ENCODE measurements around the gene LAMA1.

Gene LAMA1

GRCh38 chr18:7023063-7023580 is 94.5 kb downstream of the LAMA1 start:
- Histone ChIP-seq H3K36me3 (ENCODE audit: insufficient read depth, low read length) (peaks cover 68% of the 10 kb centered on the region), H3K9me3 (ENCODE audit: low read length) (no peaks in the 10 kb centered on the region), H3K4me3 (ENCODE audit: low read length) (no peak overlapping the region), H3K4me1 (ENCODE audit: insufficient read depth, low read length) (no peaks in the 10 kb centered on the region), H3K27me3 (ENCODE audit: insufficient read depth, low read length) (no peaks in the 10 kb centered on the region), H2AFZ (ENCODE audit: low read depth, low read length) (no peak overlapping the region)

DNA sequence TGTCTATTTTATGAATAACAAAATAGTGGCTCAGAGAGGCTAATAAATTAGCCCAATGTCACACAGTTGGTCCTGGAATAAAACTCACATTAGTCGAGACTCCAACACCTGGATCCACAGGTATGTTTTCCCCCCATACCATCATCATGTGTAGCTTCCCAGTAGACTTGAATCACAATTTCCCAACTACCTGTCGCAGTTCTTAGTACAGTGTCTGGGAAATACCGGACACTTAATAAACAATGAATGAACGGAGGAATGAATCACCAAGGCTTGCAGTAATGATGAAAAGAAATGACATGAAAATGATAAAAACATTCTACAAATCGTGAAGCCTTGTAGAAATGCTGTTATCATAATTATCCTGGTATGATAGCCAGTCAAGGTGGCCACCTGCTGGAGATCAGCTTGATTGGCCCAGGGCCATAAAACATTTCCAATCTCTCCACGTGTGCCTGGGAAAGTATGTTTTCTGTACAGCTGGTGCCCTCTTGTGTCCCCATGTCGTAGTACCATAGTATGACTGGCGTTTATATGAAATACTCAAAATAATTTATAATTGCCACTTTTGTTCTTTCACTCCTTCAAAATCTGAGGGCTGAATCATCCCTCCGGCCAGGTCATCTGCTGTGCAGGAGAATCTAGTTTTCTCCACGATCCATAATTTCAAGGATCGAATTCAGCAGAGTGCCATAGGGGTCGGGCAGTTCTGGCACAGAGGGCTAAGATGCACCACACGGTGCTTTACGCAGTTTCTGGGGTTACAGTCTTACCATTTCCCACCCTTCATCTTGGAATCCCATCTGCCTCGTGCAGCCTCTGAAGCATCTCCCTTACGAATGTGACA is 95.4 kb downstream of the LAMA1 start:
- Histone ChIP-seq H3K9me3 (ENCODE audit: low read length) (no peaks in the 10 kb centered on the region), H3K4me3 (ENCODE audit: low read length) (no peak overlapping the region), H3K36me3 (ENCODE audit: insufficient read depth, low read length) (peaks cover 70% of the 10 kb centered on the region), H2AFZ (ENCODE audit: low read depth, low read length) (no peak overlapping the region), H3K4me1 (ENCODE audit: insufficient read depth, low read length) (no peaks in the 10 kb centered on the region), H3K27me3 (ENCODE audit: insufficient read depth, low read length) (no peaks in the 10 kb centered on the region)

DNA sequence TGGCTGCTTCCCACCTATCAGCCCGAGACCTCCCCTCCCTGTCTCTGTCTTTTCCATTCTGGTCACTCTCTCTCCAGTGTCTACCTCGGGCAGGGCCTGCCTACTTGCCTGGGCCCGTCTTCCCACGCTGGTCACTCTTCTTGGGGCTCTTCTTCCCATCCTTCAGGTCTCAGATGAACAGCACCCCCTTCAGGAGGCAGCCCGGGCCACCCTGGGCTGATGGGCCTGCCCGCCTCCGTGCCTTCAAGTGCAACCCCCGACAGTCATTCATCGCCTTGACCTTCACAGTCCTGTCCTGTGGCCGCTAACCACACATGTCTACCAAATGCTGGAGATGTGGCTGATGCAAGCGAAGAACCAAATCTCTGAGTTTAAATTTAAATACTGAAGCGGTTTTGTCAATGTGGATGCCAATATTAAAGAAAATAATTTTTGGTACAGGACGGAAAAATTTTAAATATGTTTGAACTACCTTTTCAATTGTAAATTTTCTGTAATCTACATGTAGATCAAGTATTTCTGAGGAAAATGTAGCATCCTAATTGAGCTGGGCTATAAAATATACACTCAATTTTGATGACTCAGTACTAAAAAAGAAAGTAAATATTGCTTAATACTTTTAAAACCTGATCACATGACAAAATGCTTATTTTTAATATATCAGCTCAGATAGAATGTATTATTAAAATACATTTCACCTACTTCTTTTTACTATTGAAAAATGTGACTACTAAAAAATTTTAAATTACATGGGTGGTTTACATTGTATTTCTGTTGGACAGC is 96.4 kb downstream of the LAMA1 start:
- no peak overlapping the region for H2AFZ ChIP-seq (ENCODE audit: low read depth, low read length)
- H3K9me3 ChIP-seq (ENCODE audit: low read length): no peaks in the 10 kb centered on the region
- no peaks in the 10 kb centered on the region for H3K4me1 ChIP-seq (ENCODE audit: insufficient read depth, low read length)
- no peaks in the 10 kb centered on the region for H3K27me3 ChIP-seq (ENCODE audit: insufficient read depth, low read length)
- H3K36me3 ChIP-seq (ENCODE audit: insufficient read depth, low read length): peaks cover 75% of the 10 kb centered on the region
- H3K4me3 ChIP-seq (ENCODE audit: low read length): no peak overlapping the region

GRCh38 chr18:7017013-7017412 is 100.6 kb downstream of the LAMA1 start:
- no peaks in the 10 kb centered on the region for H3K4me1 ChIP-seq (ENCODE audit: insufficient read depth, low read length)
- no peaks in the 10 kb centered on the region for H3K9me3 ChIP-seq (ENCODE audit: low read length)
- H2AFZ ChIP-seq (ENCODE audit: low read depth, low read length): no peak overlapping the region
- H3K27me3 ChIP-seq (ENCODE audit: insufficient read depth, low read length): no peaks in the 10 kb centered on the region
- no peak overlapping the region for H3K4me3 ChIP-seq (ENCODE audit: low read length)
- H3K36me3 ChIP-seq (ENCODE audit: insufficient read depth, low read length): peaks cover 69% of the 10 kb centered on the region

GRCh38 chr18:7011142-7011541 is 106.5 kb downstream of the LAMA1 start:
- H3K36me3 ChIP-seq (ENCODE audit: insufficient read depth, low read length): peaks cover 86% of the 10 kb centered on the region
- H3K27me3 ChIP-seq (ENCODE audit: insufficient read depth, low read length): no peaks in the 10 kb centered on the region
- no peak overlapping the region for H2AFZ ChIP-seq (ENCODE audit: low read depth, low read length)

DNA sequence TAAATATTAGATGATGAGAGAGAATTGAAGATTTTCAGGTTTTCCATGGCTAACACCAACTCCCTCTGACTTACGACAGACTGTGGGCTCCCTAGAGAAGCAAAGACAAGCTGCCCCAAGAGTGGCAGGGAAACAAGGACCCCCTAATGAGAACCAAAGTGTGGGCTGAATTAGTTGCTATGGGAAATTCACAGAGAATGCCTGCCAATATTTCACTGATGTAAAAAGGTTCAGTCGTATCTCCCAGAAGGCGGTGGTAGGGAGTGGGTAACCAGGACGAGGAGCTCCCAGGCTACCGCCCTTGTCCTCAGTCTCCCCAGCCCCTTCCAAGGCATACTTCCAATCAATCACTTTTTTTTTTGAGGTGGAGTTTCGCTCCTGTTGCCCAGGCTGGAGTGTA is 113.6 kb downstream of the LAMA1 start:
- Histone ChIP-seq H2AFZ (ENCODE audit: low read depth, low read length) (no peak overlapping the region), H3K36me3 (ENCODE audit: insufficient read depth, low read length) (peaks cover 56% of the 10 kb centered on the region), H3K9me3 (ENCODE audit: low read length) (no peaks in the 10 kb centered on the region), H3K27me3 (ENCODE audit: insufficient read depth, low read length) (no peaks in the 10 kb centered on the region), H3K4me1 (ENCODE audit: insufficient read depth, low read length) (peaks cover 10% of the 10 kb centered on the region), H3K4me3 (ENCODE audit: low read length) (no peak overlapping the region)

More at GRCh38 chr18:7011142-7011541, 106.5 kb downstream of the LAMA1 start:
- no peaks in the 10 kb centered on the region for H3K4me1 ChIP-seq (ENCODE audit: insufficient read depth, low read length)
- H3K4me3 ChIP-seq (ENCODE audit: low read length): no peak overlapping the region
- no peaks in the 10 kb centered on the region for H3K9me3 ChIP-seq (ENCODE audit: low read length)

- H3K36me3 ChIP-seq (ENCODE audit: insufficient read depth, low read length): peaks cover 56% of the 10 kb centered on the region
These were observed 115.5 kb downstream of the LAMA1 start for GRCh38 chr18:7002107-7002506.

GRCh38 chr18:7000484-7001096 is 117.0 kb downstream of the LAMA1 start:
- Histone ChIP-seq H3K4me3 (ENCODE audit: low read length) (no peak overlapping the region), H3K9me3 (ENCODE audit: low read length) (no peaks in the 10 kb centered on the region), H2AFZ (ENCODE audit: low read depth, low read length) (no peak overlapping the region), H3K36me3 (ENCODE audit: insufficient read depth, low read length) (peaks cover 46% of the 10 kb centered on the region), H3K4me1 (ENCODE audit: insufficient read depth, low read length) (peaks cover 10% of the 10 kb centered on the region), H3K27me3 (ENCODE audit: insufficient read depth, low read length) (no peaks in the 10 kb centered on the region)

More at GRCh38 chr18:7002107-7002506, 115.5 kb downstream of the LAMA1 start:
- Histone ChIP-seq H2AFZ (ENCODE audit: low read depth, low read length) (no peak overlapping the region), H3K4me3 (ENCODE audit: low read length) (no peak overlapping the region), H3K4me1 (ENCODE audit: insufficient read depth, low read length) (peaks cover 10% of the 10 kb centered on the region), H3K9me3 (ENCODE audit: low read length) (no peaks in the 10 kb centered on the region), H3K27me3 (ENCODE audit: insufficient read depth, low read length) (no peaks in the 10 kb centered on the region)

DNA sequence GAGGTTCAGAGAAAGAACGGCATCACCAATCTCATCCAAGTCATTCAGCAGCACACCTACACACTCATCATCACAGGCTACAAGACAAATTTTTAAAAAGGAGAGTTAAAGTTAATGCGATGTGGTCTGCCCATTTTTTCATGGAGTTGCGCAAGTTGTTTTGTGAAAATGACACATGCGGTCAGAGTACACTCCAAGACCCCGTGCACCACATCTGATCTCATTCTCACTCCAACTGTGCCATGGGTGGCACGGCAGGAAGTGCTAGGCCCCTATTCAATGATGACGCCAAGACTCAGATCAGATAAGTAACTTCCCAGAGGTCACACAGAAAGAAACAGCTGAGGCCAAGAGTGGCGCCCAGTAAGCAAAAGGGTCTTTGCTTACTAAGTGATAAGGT is 119.8 kb downstream of the LAMA1 start:
- no peak overlapping the region for H3K4me3 ChIP-seq (ENCODE audit: low read length)
- H3K9me3 ChIP-seq (ENCODE audit: low read length): no peaks in the 10 kb centered on the region
- H3K4me1 ChIP-seq (ENCODE audit: insufficient read depth, low read length): no peaks in the 10 kb centered on the region
- H3K27me3 ChIP-seq (ENCODE audit: insufficient read depth, low read length): no peaks in the 10 kb centered on the region
- peaks cover 61% of the 10 kb centered on the region for H3K36me3 ChIP-seq (ENCODE audit: insufficient read depth, low read length)
- no peak overlapping the region for H2AFZ ChIP-seq (ENCODE audit: low read depth, low read length)

GRCh38 chr18:6994771-6995430 is 122.7 kb downstream of the LAMA1 start:
- Histone ChIP-seq H3K9me3 (ENCODE audit: low read length) (no peaks in the 10 kb centered on the region), H3K4me3 (ENCODE audit: low read length) (no peak overlapping the region), H3K4me1 (ENCODE audit: insufficient read depth, low read length) (no peaks in the 10 kb centered on the region), H2AFZ (ENCODE audit: low read depth, low read length) (no peak overlapping the region), H3K36me3 (ENCODE audit: insufficient read depth, low read length) (peaks cover 69% of the 10 kb centered on the region), H3K27me3 (ENCODE audit: insufficient read depth, low read length) (no peaks in the 10 kb centered on the region)

- H3K36me3 ChIP-seq (ENCODE audit: insufficient read depth, low read length): peaks cover 67% of the 10 kb centered on the region
- no peaks in the 10 kb centered on the region for H3K27me3 ChIP-seq (ENCODE audit: insufficient read depth, low read length)
- H3K4me1 ChIP-seq (ENCODE audit: insufficient read depth, low read length): no peaks in the 10 kb centered on the region
- no peak overlapping the region for H3K4me3 ChIP-seq (ENCODE audit: low read length)
- H2AFZ ChIP-seq (ENCODE audit: low read depth, low read length): no peak overlapping the region
- no peaks in the 10 kb centered on the region for H3K9me3 ChIP-seq (ENCODE audit: low read length)
These were observed 123.4 kb downstream of the LAMA1 start for GRCh38 chr18:6994056-6994770.

GRCh38 chr18:6992761-6993160 is 124.8 kb downstream of the LAMA1 start:
- no peaks in the 10 kb centered on the region for H3K9me3 ChIP-seq (ENCODE audit: low read length)
- no peaks in the 10 kb centered on the region for H3K4me1 ChIP-seq (ENCODE audit: insufficient read depth, low read length)
- H3K27me3 ChIP-seq (ENCODE audit: insufficient read depth, low read length): no peaks in the 10 kb centered on the region
- H3K36me3 ChIP-seq (ENCODE audit: insufficient read depth, low read length): peaks cover 61% of the 10 kb centered on the region
- H2AFZ ChIP-seq (ENCODE audit: low read depth, low read length): no peak overlapping the region
- no peak overlapping the region for H3K4me3 ChIP-seq (ENCODE audit: low read length)

All from neuron (in vitro differentiated cells).